ENCODE measurements around the gene NOP14. TPM values are rescaled to one million over a fixed set of nuclear protein-coding genes. Genes with fewer than 3 reads are reported as not detected.

The NOP14 gene
- polyA plus RNA-seq, 1 of the 3 experiments (the other 2 are of a cell fraction): 9.8 TPM

DNA sequence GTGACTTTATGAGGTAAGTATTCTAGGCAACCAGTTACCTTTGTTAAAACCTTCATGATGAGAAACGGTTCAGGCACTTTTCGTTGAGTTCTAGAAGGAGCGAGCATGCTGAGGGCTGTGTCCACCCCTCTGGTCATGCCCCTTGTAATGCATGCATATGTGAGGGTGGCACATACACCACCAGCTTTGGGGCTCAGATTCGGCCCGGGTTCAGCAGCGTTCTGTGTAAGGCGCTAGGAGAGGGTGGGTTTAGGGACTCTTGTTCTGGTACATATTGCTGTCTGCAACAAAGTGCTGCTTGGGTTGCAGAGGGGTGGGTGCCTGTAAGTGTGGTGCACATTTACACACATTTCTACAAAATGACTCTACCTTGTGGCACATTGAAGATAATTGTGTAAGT lies 54.5 kb downstream of the NOP14 start:
- peaks cover 54 to 77% of the 10 kb centered on the region in 2 experiments for H3K36me3 ChIP-seq (replicated peaks in 1 of 2; ENCODE audit: control insufficient read depth in 1 of 2, insufficient read depth in 2 of 2, low read length in 1 of 2)
- CTCF ChIA-PET: no interaction called here
- 83% methylated on average over 7 of the region's 7 CpGs for WGBS (ENCODE audit: low lambda C conversion rate)

More for the DNA sequence above, 54.5 kb downstream of the NOP14 start:
- Histone ChIP-seq H3F3A (replicated peaks; ENCODE audit: insufficient read depth) (no peaks in the 10 kb centered on the region), H3K79me2 (ENCODE audit: insufficient read depth) (no peaks in the 10 kb centered on the region), H3K27ac (ENCODE audit: low read depth in 2 of 2, low read length in 1 of 2) (no peak overlapping the region), H2AFZ (ENCODE audit: low read depth) (no peak overlapping the region), H3K9me2 (no peaks in the 10 kb centered on the region), H3K4me2 (no peak overlapping the region), H3K4me1 (ENCODE audit: control insufficient read depth in 1 of 2, insufficient read depth in 2 of 2, low read depth in 1 of 2, low read length in 1 of 2) (peaks cover 0 to 7% of the 10 kb centered on the region in 2 experiments; a peak in 2 of 4 replicates), H3K9ac (no peak overlapping the region), H3K4me3 (ENCODE audit: low read depth in 2 of 2, low read length in 1 of 2) (no peak overlapping the region), H3K9me3 (no peaks in the 10 kb centered on the region), H3K27me3 (ENCODE audit: insufficient read depth) (no peaks in the 10 kb centered on the region), H4K20me1 (ENCODE audit: insufficient read depth) (no peaks in the 10 kb centered on the region)
- POLR2A ChIA-PET: no interaction called here
- TF ChIP-seq FOXM1 (IDR thresholded peaks at IDR 0.05; ENCODE audit: low read depth): no peak
- TF ChIP-seq FOXJ3 (CRISPR knock-in tag; IDR thresholded peaks at IDR 0.05): no peak
- TF ChIP-seq SMC3 (IDR thresholded peaks at IDR 0.05; ENCODE audit: low read depth, low read length): no peak
- TF ChIP-seq RAD21 (IDR thresholded peaks at IDR 0.05; ENCODE audit: low read length): no peak
- no peak for TF ChIP-seq CHD2 (IDR thresholded peaks at IDR 0.05; ENCODE audit: low read length, partially characterized antibody)
- no peak for TF ChIP-seq RXRA (IDR thresholded peaks at IDR 0.05; ENCODE audit: borderline replicate concordance, low read depth)
- no peak for TF ChIP-seq YY1 (IDR thresholded peaks at IDR 0.05; ENCODE audit: low read depth)
- TF ChIP-seq NFIC (IDR thresholded peaks at IDR 0.05; ENCODE audit: borderline replicate concordance): no peak
- no peak for TF ChIP-seq NRF1 (IDR thresholded peaks at IDR 0.05; ENCODE audit: low read depth, low read length)
- TF ChIP-seq, protein P1, sequence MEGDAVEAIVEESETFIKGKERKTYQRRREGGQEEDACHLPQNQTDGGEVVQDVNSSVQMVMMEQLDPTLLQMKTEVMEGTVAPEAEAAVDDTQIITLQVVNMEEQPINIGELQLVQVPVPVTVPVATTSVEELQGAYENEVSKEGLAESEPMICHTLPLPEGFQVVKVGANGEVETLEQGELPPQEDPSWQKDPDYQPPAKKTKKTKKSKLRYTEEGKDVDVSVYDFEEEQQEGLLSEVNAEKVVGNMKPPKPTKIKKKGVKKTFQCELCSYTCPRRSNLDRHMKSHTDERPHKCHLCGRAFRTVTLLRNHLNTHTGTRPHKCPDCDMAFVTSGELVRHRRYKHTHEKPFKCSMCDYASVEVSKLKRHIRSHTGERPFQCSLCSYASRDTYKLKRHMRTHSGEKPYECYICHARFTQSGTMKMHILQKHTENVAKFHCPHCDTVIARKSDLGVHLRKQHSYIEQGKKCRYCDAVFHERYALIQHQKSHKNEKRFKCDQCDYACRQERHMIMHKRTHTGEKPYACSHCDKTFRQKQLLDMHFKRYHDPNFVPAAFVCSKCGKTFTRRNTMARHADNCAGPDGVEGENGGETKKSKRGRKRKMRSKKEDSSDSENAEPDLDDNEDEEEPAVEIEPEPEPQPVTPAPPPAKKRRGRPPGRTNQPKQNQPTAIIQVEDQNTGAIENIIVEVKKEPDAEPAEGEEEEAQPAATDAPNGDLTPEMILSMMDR (IDR thresholded peaks at IDR 0.05): no peak
- no peak for TF ChIP-seq FOSL2 (IDR thresholded peaks at IDR 0.05; ENCODE audit: borderline replicate concordance, low read depth)
- no peak for TF ChIP-seq RFX5 (IDR thresholded peaks at IDR 0.05; ENCODE audit: low read length)
- TF ChIP-seq, protein P2, sequence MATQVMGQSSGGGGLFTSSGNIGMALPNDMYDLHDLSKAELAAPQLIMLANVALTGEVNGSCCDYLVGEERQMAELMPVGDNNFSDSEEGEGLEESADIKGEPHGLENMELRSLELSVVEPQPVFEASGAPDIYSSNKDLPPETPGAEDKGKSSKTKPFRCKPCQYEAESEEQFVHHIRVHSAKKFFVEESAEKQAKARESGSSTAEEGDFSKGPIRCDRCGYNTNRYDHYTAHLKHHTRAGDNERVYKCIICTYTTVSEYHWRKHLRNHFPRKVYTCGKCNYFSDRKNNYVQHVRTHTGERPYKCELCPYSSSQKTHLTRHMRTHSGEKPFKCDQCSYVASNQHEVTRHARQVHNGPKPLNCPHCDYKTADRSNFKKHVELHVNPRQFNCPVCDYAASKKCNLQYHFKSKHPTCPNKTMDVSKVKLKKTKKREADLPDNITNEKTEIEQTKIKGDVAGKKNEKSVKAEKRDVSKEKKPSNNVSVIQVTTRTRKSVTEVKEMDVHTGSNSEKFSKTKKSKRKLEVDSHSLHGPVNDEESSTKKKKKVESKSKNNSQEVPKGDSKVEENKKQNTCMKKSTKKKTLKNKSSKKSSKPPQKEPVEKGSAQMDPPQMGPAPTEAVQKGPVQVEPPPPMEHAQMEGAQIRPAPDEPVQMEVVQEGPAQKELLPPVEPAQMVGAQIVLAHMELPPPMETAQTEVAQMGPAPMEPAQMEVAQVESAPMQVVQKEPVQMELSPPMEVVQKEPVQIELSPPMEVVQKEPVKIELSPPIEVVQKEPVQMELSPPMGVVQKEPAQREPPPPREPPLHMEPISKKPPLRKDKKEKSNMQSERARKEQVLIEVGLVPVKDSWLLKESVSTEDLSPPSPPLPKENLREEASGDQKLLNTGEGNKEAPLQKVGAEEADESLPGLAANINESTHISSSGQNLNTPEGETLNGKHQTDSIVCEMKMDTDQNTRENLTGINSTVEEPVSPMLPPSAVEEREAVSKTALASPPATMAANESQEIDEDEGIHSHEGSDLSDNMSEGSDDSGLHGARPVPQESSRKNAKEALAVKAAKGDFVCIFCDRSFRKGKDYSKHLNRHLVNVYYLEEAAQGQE (IDR thresholded peaks at IDR 0.05; ENCODE audit: low read depth, low read length): no peak
- TF ChIP-seq MXI1 (IDR thresholded peaks at IDR 0.05; ENCODE audit: low read depth, low read length): no peak
- TF ChIP-seq, protein P3, sequence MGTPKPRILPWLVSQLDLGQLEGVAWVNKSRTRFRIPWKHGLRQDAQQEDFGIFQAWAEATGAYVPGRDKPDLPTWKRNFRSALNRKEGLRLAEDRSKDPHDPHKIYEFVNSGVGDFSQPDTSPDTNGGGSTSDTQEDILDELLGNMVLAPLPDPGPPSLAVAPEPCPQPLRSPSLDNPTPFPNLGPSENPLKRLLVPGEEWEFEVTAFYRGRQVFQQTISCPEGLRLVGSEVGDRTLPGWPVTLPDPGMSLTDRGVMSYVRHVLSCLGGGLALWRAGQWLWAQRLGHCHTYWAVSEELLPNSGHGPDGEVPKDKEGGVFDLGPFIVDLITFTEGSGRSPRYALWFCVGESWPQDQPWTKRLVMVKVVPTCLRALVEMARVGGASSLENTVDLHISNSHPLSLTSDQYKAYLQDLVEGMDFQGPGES (IDR thresholded peaks at IDR 0.05; ENCODE audit: low read depth, low read length): no peak
- no peak for TF ChIP-seq TCF12 (IDR thresholded peaks at IDR 0.05)
- no peak for TF ChIP-seq POLR2AphosphoS5 (IDR thresholded peaks at IDR 0.05; ENCODE audit: low read depth, low read length)
- DNase-seq: no peak

All from SK-N-SH (cell line).